OCI-LY1 (cell line): ENCODE measurements around the gene KLHL8.

Source experiments
- H2AFZ ChIP-seq: fragments of 200-600 bp; sonication (generic), shearing (Covaris generic); 2 replicates; pipeline ENCODE4 v1.6.0; 2014; ENCODE audit warnings: antibody characterized with exemption, mild to moderate bottlenecking, low read length
- H3F3A ChIP-seq: fragments of 200-600 bp; sonication (generic), shearing (Covaris generic); 2 replicates; pipeline ENCODE4 v1.6.0; 2014; ENCODE audit warnings: mild to moderate bottlenecking, antibody characterized with exemption, low read length, moderate library complexity; ENCODE audit not compliant: insufficient read depth
- H3K27ac ChIP-seq: fragments of 200-600 bp; sonication (generic); 2 replicates; pipeline ENCODE4 v1.5.1; 2014; ENCODE audit warnings: low read length, mixed run types, mild to moderate bottlenecking, low read depth; ENCODE audit not compliant: poor library complexity, severe bottlenecking
- H3K27me3 ChIP-seq: fragments of 200-600 bp; sonication (generic); 2 replicates; pipeline ENCODE4 v1.6.0; 2014; ENCODE audit warnings: antibody characterized with exemption, mild to moderate bottlenecking, low read length, moderate library complexity; ENCODE audit not compliant: insufficient read depth
- H3K36me3 ChIP-seq: fragments of 200-600 bp; sonication (generic); 2 replicates; pipeline ENCODE4 v1.6.1; 2014; ENCODE audit warnings: mild to moderate bottlenecking, antibody characterized with exemption, low read length, moderate library complexity, mixed read lengths; ENCODE audit not compliant: insufficient read depth
- H3K4me1 ChIP-seq: fragments of 200-600 bp; sonication (generic); 2 replicates; pipeline ENCODE4 v1.5.1; 2014; ENCODE audit warnings: mild to moderate bottlenecking, low read length, moderate library complexity; ENCODE audit not compliant: insufficient read depth, severe bottlenecking
- H3K4me2 ChIP-seq: fragments of 200-600 bp; sonication (generic), shearing (Covaris generic); 2 replicates; pipeline ENCODE4 v1.6.1; 2014; ENCODE audit warnings: low read length
- H3K4me3 ChIP-seq: fragments of 200-600 bp; sonication (generic); 2 replicates; pipeline ENCODE4 v1.5.1; 2014; ENCODE audit warnings: low read length, low read depth, mild to moderate bottlenecking, mixed read lengths; ENCODE audit not compliant: poor library complexity, severe bottlenecking
- H3K79me2 ChIP-seq: fragments of 200-600 bp; shearing (Covaris generic); 2 replicates; pipeline ENCODE4 v1.6.1; 2016; ENCODE audit warnings: mixed run types, low read length, mixed read lengths; ENCODE audit not compliant: insufficient read depth
- H3K9ac ChIP-seq: fragments of 200-600 bp; sonication (generic), shearing (Covaris generic); 2 replicates; pipeline ENCODE4 v1.6.1; 2014; ENCODE audit warnings: mild to moderate bottlenecking, low read length, mixed read lengths
- H3K9me2 ChIP-seq: fragments of 200-600 bp; sonication (generic), shearing (Covaris generic); 2 replicates; pipeline ENCODE4 v1.6.1; 2014; ENCODE audit warnings: low read depth, mild to moderate bottlenecking, low read length, mixed read lengths
- H3K9me3 ChIP-seq: fragments of 200-600 bp; shearing (Covaris generic); 2 replicates; pipeline ENCODE4 v1.6.1; 2014; ENCODE audit warnings: low read length, mixed read lengths
- H4K20me1 ChIP-seq: fragments of 200-600 bp; sonication (generic), shearing (Covaris generic); 2 replicates; pipeline ENCODE4 v1.6.0; 2016; ENCODE audit warnings: mild to moderate bottlenecking, low read length; ENCODE audit not compliant: insufficient read depth
- EZH2 ChIP-seq: fragments of 200-600 bp; sonication (generic), shearing (Covaris generic); IDR thresholded peaks from 2 replicates; pipeline ENCODE4 v1.8.0; 2017; ENCODE audit warnings: borderline replicate concordance, mixed run types, mild to moderate bottlenecking, antibody characterized with exemption, low read length, moderate library complexity, mixed read lengths
- TF ChIP-seq, protein P1 (sequence below): fragments of 200-600 bp; sonication (generic), shearing (Covaris generic); IDR thresholded peaks from 2 replicates; pipeline ENCODE4 v1.5.1; 2017; ENCODE audit warnings: mild to moderate bottlenecking, antibody characterized with exemption, low read length, moderate library complexity, mixed read lengths

The KLHL8 gene

DNA sequence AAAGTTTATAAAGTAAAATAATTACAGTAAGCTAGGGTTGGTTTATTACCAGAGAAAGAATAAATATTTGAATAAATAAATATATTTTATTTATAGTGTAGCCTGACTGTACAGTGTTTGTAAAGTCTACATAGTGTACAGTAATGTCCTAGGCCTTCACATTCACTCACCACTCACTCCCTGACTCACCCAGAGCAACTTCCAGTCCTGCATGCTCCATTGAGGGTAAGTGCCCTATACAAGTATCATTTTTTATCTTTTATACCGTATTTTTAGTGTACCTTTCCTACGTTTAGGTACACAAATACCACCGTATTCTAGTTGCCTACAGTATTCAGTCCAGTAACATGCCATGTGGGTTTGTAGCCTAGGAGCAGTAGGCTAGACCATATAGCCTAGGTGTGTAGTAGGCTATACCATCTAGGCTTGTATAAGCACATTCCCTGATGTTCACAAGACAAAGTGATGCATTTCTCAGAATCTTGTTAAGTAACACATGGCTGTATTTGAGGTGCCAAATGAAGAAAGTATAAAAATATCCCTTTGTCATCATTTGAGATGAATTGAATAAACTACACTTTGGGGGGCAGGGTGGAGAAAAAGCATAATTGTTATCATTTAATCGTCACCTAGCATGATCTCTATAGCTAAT, 14.7 kb upstream of the KLHL8 start:
- H3K4me3 ChIP-seq, result peak overlapping the region; percentile 53
- peaks cover 9% of the 10 kb centered on the region for H3K4me1 ChIP-seq
- peak overlapping the region; percentile 99 for H2AFZ ChIP-seq
- H3K27me3 ChIP-seq, result no peaks in the 10 kb centered on the region
- H3K4me2 ChIP-seq, result peak overlapping the region; percentile 92
- no peaks in the 10 kb centered on the region for H3K36me3 ChIP-seq
- H4K20me1 ChIP-seq, result no peaks in the 10 kb centered on the region
- H3K9me3 ChIP-seq, result no peaks in the 10 kb centered on the region
- no peaks in the 10 kb centered on the region for H3K9me2 ChIP-seq
- peak overlapping the region; percentile 39; the same call in 1 of the 2 replicates for H3K9ac ChIP-seq
- TF ChIP-seq EZH2, result no peak
- TF ChIP-seq, protein P1, sequence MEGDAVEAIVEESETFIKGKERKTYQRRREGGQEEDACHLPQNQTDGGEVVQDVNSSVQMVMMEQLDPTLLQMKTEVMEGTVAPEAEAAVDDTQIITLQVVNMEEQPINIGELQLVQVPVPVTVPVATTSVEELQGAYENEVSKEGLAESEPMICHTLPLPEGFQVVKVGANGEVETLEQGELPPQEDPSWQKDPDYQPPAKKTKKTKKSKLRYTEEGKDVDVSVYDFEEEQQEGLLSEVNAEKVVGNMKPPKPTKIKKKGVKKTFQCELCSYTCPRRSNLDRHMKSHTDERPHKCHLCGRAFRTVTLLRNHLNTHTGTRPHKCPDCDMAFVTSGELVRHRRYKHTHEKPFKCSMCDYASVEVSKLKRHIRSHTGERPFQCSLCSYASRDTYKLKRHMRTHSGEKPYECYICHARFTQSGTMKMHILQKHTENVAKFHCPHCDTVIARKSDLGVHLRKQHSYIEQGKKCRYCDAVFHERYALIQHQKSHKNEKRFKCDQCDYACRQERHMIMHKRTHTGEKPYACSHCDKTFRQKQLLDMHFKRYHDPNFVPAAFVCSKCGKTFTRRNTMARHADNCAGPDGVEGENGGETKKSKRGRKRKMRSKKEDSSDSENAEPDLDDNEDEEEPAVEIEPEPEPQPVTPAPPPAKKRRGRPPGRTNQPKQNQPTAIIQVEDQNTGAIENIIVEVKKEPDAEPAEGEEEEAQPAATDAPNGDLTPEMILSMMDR, result no peak
- H3K27ac ChIP-seq, result no peak overlapping the region
- H3F3A ChIP-seq, result no peaks in the 10 kb centered on the region
- no peaks in the 10 kb centered on the region for H3K79me2 ChIP-seq

DNA sequence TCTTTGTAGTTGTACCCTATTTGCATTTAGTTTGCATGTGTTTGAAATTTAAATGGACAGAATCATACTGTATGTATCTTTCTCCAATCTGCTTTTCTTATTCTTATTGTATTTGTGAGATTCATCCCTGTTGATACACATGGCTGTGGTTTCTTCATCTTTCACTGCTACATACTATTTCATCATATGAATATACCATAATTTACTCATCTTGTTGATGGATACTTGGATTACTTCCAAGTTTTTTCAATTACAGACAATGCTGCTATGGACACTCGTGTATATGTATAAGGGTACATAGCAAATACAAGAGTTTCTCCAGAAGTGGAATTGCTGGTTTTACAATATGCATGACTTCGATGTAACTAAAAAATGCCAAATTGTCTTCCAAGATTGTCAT, 11.8 kb upstream of the KLHL8 start:
- no peaks in the 10 kb centered on the region for H3F3A ChIP-seq
- H3K27ac ChIP-seq, result no peak overlapping the region
- H3K36me3 ChIP-seq, result no peaks in the 10 kb centered on the region
- H3K9me2 ChIP-seq, result no peaks in the 10 kb centered on the region
- H2AFZ ChIP-seq, result no peak overlapping the region
- TF ChIP-seq, protein P1, result no peak
- TF ChIP-seq EZH2, result no peak
- H3K4me2 ChIP-seq, result no peak overlapping the region
- H4K20me1 ChIP-seq, result no peaks in the 10 kb centered on the region
- no peak overlapping the region for H3K9ac ChIP-seq
- no peak overlapping the region for H3K4me3 ChIP-seq
- H3K9me3 ChIP-seq, result no peaks in the 10 kb centered on the region
- peaks cover 9% of the 10 kb centered on the region for H3K4me1 ChIP-seq
- no peaks in the 10 kb centered on the region for H3K79me2 ChIP-seq
- no peaks in the 10 kb centered on the region for H3K27me3 ChIP-seq

DNA sequence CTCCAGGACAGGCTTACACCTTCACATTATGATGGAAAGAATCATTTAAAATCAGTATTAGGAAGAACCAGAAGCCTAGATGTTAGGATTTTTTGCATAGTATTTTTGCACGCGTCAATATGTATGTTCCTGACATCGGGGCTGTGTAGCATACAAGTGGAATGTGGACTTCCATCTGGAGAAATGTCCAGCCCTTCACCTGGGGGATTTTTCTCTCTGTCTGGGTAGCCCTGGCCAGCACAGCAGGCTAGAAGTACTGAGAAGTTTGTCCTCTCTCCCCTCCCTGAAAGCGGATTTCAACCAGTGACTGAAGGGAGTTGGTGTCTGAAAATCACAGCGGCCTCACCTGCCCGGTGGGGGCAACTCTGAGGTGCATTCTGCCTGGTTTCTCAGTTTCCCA, 10.4 kb upstream of the KLHL8 start:
- Histone ChIP-seq H3K4me3 (no peak overlapping the region), H3K27me3 (no peaks in the 10 kb centered on the region), H3K9ac (no peak overlapping the region), H2AFZ (no peak overlapping the region), H3F3A (no peaks in the 10 kb centered on the region), H3K4me2 (no peak overlapping the region), H3K9me3 (no peaks in the 10 kb centered on the region), H3K79me2 (no peaks in the 10 kb centered on the region), H3K36me3 (no peaks in the 10 kb centered on the region), H4K20me1 (no peaks in the 10 kb centered on the region), H3K27ac (no peak overlapping the region), H3K9me2 (no peaks in the 10 kb centered on the region), H3K4me1 (peaks cover 5% of the 10 kb centered on the region)
- TF ChIP-seq, protein P1, result no peak
- TF ChIP-seq EZH2, result no peak
